ENCODE measurements around the gene GLIPR2. TPM values are rescaled to one million over a fixed set of nuclear protein-coding genes. Genes with fewer than 3 reads are reported as not detected.
A peak's percentile ranks its signal among the peaks of the same experiment; 100 is the strongest.

Gene GLIPR2
- total and polyA plus RNA-seq, 2 of the 4 experiments (the other 2 are of a cell fraction) = 35.8 to 43.3 TPM

DNA sequence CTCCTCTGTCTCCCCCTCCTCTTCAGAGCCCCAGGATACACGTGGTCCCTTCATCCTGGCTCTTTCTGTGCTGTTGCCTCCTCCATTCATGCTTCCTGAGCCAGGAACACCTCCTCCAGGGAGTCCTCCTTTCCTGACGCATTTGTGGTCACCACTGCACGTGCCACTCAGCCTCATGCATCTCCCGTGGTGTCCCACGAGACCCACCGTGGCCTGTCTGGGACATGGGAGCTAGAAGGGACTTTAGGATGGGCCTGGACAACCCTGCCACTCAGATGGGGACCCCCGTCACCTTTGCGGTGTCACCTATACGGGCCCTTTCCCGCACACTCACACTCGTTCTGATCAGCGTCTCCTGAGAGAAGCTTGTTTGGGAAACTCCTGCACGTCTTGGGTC is 6.7 kb downstream of the GLIPR2 start:
- no peak overlapping the region for H3K23ac ChIP-seq (ENCODE audit: low read depth, low read length)
- H2AFZ ChIP-seq (replicated peaks; ENCODE audit: low read length, poor library complexity) = no peak overlapping the region
- H2BK15ac ChIP-seq (ENCODE audit: low read depth, low read length) = no peak overlapping the region
- H4K8ac ChIP-seq (ENCODE audit: low read depth in 2 of 2, low read length in 2 of 2) = no peak overlapping the region
- H4K5ac ChIP-seq (ENCODE audit: low read depth, low read length) = no peak overlapping the region
- peaks cover 53% of the 10 kb centered on the region for H4K20me1 ChIP-seq (ENCODE audit: insufficient read depth, low read length)
- ChIA-PET POLR2A (ENCODE audit: unreplicated experiment) (no interaction called here), CTCF (interaction anchor here (0.9 kb wide), 1 partner anchor 187 kb away, joined by 3 read pairs; no protein-coding TSS in a partner anchor)
- 75% methylated on average over 6 of the region's 13 CpGs; no CpG with 5 or more reads in 1 of the 2 experiments for WGBS, 2 experiments (ENCODE audit: extremely low coverage in 2 of 2, insufficient read length in 1 of 2)
- no peak overlapping the region for H3K14ac ChIP-seq (replicated peaks; ENCODE audit: low read depth, low read length)
- TF ChIP-seq CHD1 (IDR thresholded peaks at IDR 0.05; ENCODE audit: low read depth, low read length) (no peak), MAFK (IDR thresholded peaks at IDR 0.05; ENCODE audit: low read depth, low read length) (no peak), POLR2A (IDR thresholded peaks at IDR 0.05; ENCODE audit: low read depth, low read length) (no peak), SMC3 (IDR thresholded peaks at IDR 0.05; ENCODE audit: low read depth, low read length) (no peak), RFX5 (IDR thresholded peaks at IDR 0.05; ENCODE audit: low read depth, low read length) (no peak), BHLHE40 (IDR thresholded peaks at IDR 0.05; ENCODE audit: low read depth, low read length) (no peak), MAZ (IDR thresholded peaks at IDR 0.05; ENCODE audit: borderline replicate concordance, low read depth, low read length) (no peak), RCOR1 (IDR thresholded peaks at IDR 0.05; ENCODE audit: insufficient replicate concordance, low read length) (no peak), RAD21 (IDR thresholded peaks at IDR 0.05; ENCODE audit: low read length) (no peak), MXI1 (IDR thresholded peaks at IDR 0.05; ENCODE audit: borderline replicate concordance, low read depth, low read length) (no peak), CEBPB (IDR thresholded peaks at IDR 0.05; ENCODE audit: low read depth, low read length) (no peak), FOS (IDR thresholded peaks at IDR 0.05; ENCODE audit: low read depth, low read length) (no peak), NFE2L2 (IDR thresholded peaks at IDR 0.05; ENCODE audit: low read depth, low read length) (no peak)
- TF ChIP-seq, protein P1, sequence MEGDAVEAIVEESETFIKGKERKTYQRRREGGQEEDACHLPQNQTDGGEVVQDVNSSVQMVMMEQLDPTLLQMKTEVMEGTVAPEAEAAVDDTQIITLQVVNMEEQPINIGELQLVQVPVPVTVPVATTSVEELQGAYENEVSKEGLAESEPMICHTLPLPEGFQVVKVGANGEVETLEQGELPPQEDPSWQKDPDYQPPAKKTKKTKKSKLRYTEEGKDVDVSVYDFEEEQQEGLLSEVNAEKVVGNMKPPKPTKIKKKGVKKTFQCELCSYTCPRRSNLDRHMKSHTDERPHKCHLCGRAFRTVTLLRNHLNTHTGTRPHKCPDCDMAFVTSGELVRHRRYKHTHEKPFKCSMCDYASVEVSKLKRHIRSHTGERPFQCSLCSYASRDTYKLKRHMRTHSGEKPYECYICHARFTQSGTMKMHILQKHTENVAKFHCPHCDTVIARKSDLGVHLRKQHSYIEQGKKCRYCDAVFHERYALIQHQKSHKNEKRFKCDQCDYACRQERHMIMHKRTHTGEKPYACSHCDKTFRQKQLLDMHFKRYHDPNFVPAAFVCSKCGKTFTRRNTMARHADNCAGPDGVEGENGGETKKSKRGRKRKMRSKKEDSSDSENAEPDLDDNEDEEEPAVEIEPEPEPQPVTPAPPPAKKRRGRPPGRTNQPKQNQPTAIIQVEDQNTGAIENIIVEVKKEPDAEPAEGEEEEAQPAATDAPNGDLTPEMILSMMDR (conservative IDR thresholded peaks at IDR 0.05; ENCODE audit: low read depth, low read length) = no peak
- TF ChIP-seq, protein P2, sequence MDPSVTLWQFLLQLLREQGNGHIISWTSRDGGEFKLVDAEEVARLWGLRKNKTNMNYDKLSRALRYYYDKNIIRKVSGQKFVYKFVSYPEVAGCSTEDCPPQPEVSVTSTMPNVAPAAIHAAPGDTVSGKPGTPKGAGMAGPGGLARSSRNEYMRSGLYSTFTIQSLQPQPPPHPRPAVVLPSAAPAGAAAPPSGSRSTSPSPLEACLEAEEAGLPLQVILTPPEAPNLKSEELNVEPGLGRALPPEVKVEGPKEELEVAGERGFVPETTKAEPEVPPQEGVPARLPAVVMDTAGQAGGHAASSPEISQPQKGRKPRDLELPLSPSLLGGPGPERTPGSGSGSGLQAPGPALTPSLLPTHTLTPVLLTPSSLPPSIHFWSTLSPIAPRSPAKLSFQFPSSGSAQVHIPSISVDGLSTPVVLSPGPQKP (IDR thresholded peaks at IDR 0.05; ENCODE audit: borderline replicate concordance, low read depth, low read length) = no peak
- TF ChIP-seq, protein P3, sequence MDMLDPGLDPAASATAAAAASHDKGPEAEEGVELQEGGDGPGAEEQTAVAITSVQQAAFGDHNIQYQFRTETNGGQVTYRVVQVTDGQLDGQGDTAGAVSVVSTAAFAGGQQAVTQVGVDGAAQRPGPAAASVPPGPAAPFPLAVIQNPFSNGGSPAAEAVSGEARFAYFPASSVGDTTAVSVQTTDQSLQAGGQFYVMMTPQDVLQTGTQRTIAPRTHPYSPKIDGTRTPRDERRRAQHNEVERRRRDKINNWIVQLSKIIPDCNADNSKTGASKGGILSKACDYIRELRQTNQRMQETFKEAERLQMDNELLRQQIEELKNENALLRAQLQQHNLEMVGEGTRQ (IDR thresholded peaks at IDR 0.05; ENCODE audit: low read depth, low read length) = no peak
- no peak overlapping the region for H2BK120ac ChIP-seq (ENCODE audit: low read depth, low read length)
- no peak overlapping the region for H3K56ac ChIP-seq (ENCODE audit: extremely low read depth, insufficient read depth, low read length)
- H3K9me3 ChIP-seq (ENCODE audit: control insufficient read depth, insufficient read depth, low read length) = no peaks in the 10 kb centered on the region
- no peak overlapping the region for H3K18ac ChIP-seq (ENCODE audit: low read depth, low read length)
- no peak overlapping the region for H2BK5ac ChIP-seq (ENCODE audit: low read depth, low read length, poor library complexity, severe bottlenecking)
- H3K4ac ChIP-seq (ENCODE audit: low read depth, low read length) = peak overlapping the region; percentile 0; the same call in 1 of the 2 replicates
- in situ Hi-C loops (cut with MboI; ENCODE audit: low sequenced_read_pairs) = no loop called here
- peaks cover 24% of the 10 kb centered on the region; the same call in 1 of the 2 replicates for H3K9me1 ChIP-seq (ENCODE audit: insufficient read depth, low read length)
- peaks cover 39 to 93% of the 10 kb centered on the region in 2 experiments for H3K79me1 ChIP-seq (ENCODE audit: low read depth in 1 of 2, low read length in 2 of 2)
- H3K4me3 ChIP-seq (ENCODE audit: insufficient read depth, low read depth, low read length) = no peak overlapping the region
- H4K91ac ChIP-seq (ENCODE audit: insufficient read depth, low read depth, low read length) = no peak overlapping the region
- no peak overlapping the region for H2BK20ac ChIP-seq (ENCODE audit: low read depth, low read length)
- no TSS peak for BruUV-seq (replicated peaks)
- no peaks in the 10 kb centered on the region for H3K27me3 ChIP-seq (ENCODE audit: control insufficient read depth, insufficient read depth, low read length)
- no peak for ATAC-seq (ENCODE audit: low read depth)
- H2AK5ac ChIP-seq (ENCODE audit: low read depth, low read length) = no peak overlapping the region; the same call in 1 of the 2 replicates
- H3K27ac ChIP-seq (ENCODE audit: insufficient read depth, low read length) = no peak overlapping the region
- dilution Hi-C loops (cut with HindIII; ENCODE audit: low sequenced_read_pairs, unreplicated experiment) = no loop called here
- no peak overlapping the region for H3K9ac ChIP-seq (ENCODE audit: low read depth, low read length)
- H3K36me3 ChIP-seq (ENCODE audit: control insufficient read depth, insufficient read depth, low read length) = peaks cover 44% of the 10 kb centered on the region
- DNase-seq = no peak
- peaks cover 18% of the 10 kb centered on the region for H3K4me1 ChIP-seq (ENCODE audit: control insufficient read depth, insufficient read depth, low read length)
- intact Hi-C loops (cut with micrococcal nuclease) = no loop called here
- H3K4me2 ChIP-seq (ENCODE audit: low read depth, low read length) = no peak overlapping the region
- H2AK9ac ChIP-seq (replicated peaks; ENCODE audit: low read depth, low read length, poor library complexity) = peak overlapping the region; percentile 1
